K562 (cell line): Measurements from ENCODE around the gene HTT-AS. TPM values are rescaled to one million over a fixed set of nuclear protein-coding genes. Genes with fewer than 3 reads are reported as not detected.

Experiments
- ATAC-seq: fragments of 200-7000 bp; cut with Tn5 transposase; 3 replicates; pipeline ENCODE4 v1.9.1; 2020; ENCODE audit warnings: moderate library complexity
- BruUV-seq: library from RNA; stranded (reverse); fragments of 400-500 nt; replicated peaks from 2 replicates; lab custom pipeline; 2021; lab: Mats Ljungman, UMichigan
- CTCF ChIA-PET: fragments of 300-600 bp; formaldehyde crosslinking; extraction: SDS; loops from one replicate; lab custom pipeline; 2021; ENCODE audit warnings: low intra/inter-chr PET ratio; lab: Yijun Ruan, JAX
- POLR2A ChIA-PET: fragments of 300-600, 350-650 bp; sonication (Branson Sonifier 250); formaldehyde crosslinking; extraction: SDS; loops from one replicate; lab custom pipeline; 2021; ENCODE audit warnings: antibody characterized with exemption, inconsistent platforms; lab: Yijun Ruan, JAX
- DNase-seq, 4 experiments: peaks; one replicate each; pipeline versions ENCODE4 v3.0.0 to v3.0.0-alpha.2; 2011 to 2018; ENCODE audit warnings: low spot score in 3 of 4, mixed read lengths in 3 of 4; ENCODE audit errors: extremely low read depth in 1 of 4
- FAIRE-seq: peaks from 2 replicates; lab custom pipeline; 2011; peaks lifted over from hg19 to GRCh38; lab: Jason Lieb, UNC
- H2AFZ ChIP-seq: 2 replicates; pipeline ENCODE4 v1.6.0; 2011; ENCODE audit warnings: low read depth, low read length, control low read depth, inconsistent platforms
- H3K27ac ChIP-seq: fragments of 200-600 bp; 3 replicates; pipeline ENCODE4 v1.8.0; 2011; ENCODE audit warnings: low read depth, mild to moderate bottlenecking, control low read depth, inconsistent platforms, low read length, moderate library complexity, mixed read lengths; ENCODE audit errors: extremely low read depth
- H3K27me3 ChIP-seq, 2 experiments: fragments of 300-600 bp in 1 of 2; 2 replicates in 1 of 2; 3 replicates in 1 of 2; pipeline versions ENCODE4 v1.6.0 to v1.8.0; 2011; ENCODE audit warnings: inconsistent platforms in 2 of 2, low read length in 2 of 2, mild to moderate bottlenecking in 1 of 2, mixed read lengths in 1 of 2, moderate library complexity in 1 of 2; ENCODE audit not compliant: control insufficient read depth in 2 of 2, insufficient read depth in 2 of 2
- H3K36me3 ChIP-seq: fragments of 300-600 bp; 3 replicates; pipeline ENCODE4 v1.8.0; 2011; ENCODE audit warnings: mild to moderate bottlenecking, low read length, inconsistent platforms; ENCODE audit not compliant: control insufficient read depth, insufficient read depth
- H3K4me1 ChIP-seq, 2 experiments: fragments of 200-600 bp in 1 of 2; replicated peaks in 1 of 2; 2 replicates in 1 of 2; 3 replicates in 1 of 2; pipeline versions ENCODE4 v1.5.1 to v1.8.0; 2011; ENCODE audit warnings: inconsistent platforms in 2 of 2, low read length in 2 of 2, mild to moderate bottlenecking in 1 of 2, mixed read lengths in 1 of 2, moderate library complexity in 1 of 2; ENCODE audit not compliant: control insufficient read depth in 2 of 2, insufficient read depth in 2 of 2
- H3K4me2 ChIP-seq: 2 replicates; pipeline ENCODE4 v1.6.1; 2011; ENCODE audit warnings: low read length, control low read depth, inconsistent platforms, mixed read lengths; ENCODE audit not compliant: insufficient read depth
- H3K4me3 ChIP-seq: fragments of 200-600 bp; sonication (generic), shearing (Covaris generic); 2 replicates; pipeline ENCODE4 v1.5.1; 2016; ENCODE audit warnings: control low read depth, inconsistent platforms
- H3K79me2 ChIP-seq: fragments of 200-600 bp; 3 replicates; pipeline ENCODE4 v1.8.0; 2011; ENCODE audit warnings: low read length, inconsistent platforms; ENCODE audit not compliant: control insufficient read depth, insufficient read depth
- H3K9ac ChIP-seq, 2 experiments: 2 replicates each; pipeline versions ENCODE4 v1.6.0 to v1.6.1; 2011; ENCODE audit warnings: low read depth in 2 of 2, low read length in 2 of 2, control low read depth in 1 of 2, inconsistent platforms in 1 of 2, mild to moderate bottlenecking in 1 of 2, mixed read lengths in 1 of 2; ENCODE audit not compliant: insufficient read depth in 1 of 2
- H3K9me1 ChIP-seq: one replicate; pipeline ENCODE4 v1.6.0; 2011; ENCODE audit warnings: inconsistent platforms, mild to moderate bottlenecking, low read length, moderate library complexity; ENCODE audit not compliant: control insufficient read depth, insufficient read depth
- H3K9me3 ChIP-seq: replicated peaks from 2 replicates; pipeline ENCODE4 v1.5.1; 2011; ENCODE audit warnings: low read depth, low read length, inconsistent platforms; ENCODE audit not compliant: control insufficient read depth, insufficient read depth
- H4K20me1 ChIP-seq: replicated peaks from 2 replicates; pipeline ENCODE4 v1.6.1; 2011; ENCODE audit warnings: low read length, inconsistent platforms, mixed read lengths; ENCODE audit not compliant: control insufficient read depth, insufficient read depth
- BCL6 ChIP-seq: fragments of 250-450 bp; sonication (Bioruptor Pico); IDR thresholded peaks from 2 replicates; pipeline ENCODE4 v1.4.0; 2020
- BRF2 ChIP-seq: IDR thresholded peaks from 3 replicates; pipeline ENCODE4 v1.6.1; 2011; ENCODE audit warnings: borderline replicate concordance, mild to moderate bottlenecking; ENCODE audit not compliant: insufficient read length, insufficient read depth
- CCAR2 ChIP-seq: fragments of 200-400 bp; formaldehyde crosslinking; IDR thresholded peaks from 2 replicates; pipeline ENCODE4 v1.6.1; 2017; ENCODE audit warnings: mild to moderate bottlenecking, low read depth, low read length
- CHAMP1 ChIP-seq: fragments of 450-650 bp; IDR thresholded peaks from 2 replicates; pipeline ENCODE4 v1.6.1; 2016; ENCODE audit warnings: mild to moderate bottlenecking
- CREM ChIP-seq: IDR thresholded peaks from 2 replicates; pipeline ENCODE4 v1.6.1; 2014; ENCODE audit warnings: antibody characterized with exemption, low read depth
- GATAD2B ChIP-seq: fragments of 450-650 bp; IDR thresholded peaks from 2 replicates; pipeline ENCODE4 v1.6.1; 2017; ENCODE audit warnings: mild to moderate bottlenecking, borderline replicate concordance
- GTF2F1 ChIP-seq: IDR thresholded peaks from 2 replicates; pipeline ENCODE4 v1.6.1; 2011; ENCODE audit warnings: low read depth, low read length, improper control_type of control experiment
- KDM5B ChIP-seq: fragments of 200-600 bp; sonication (generic); IDR thresholded peaks from 2 replicates; pipeline ENCODE4 v1.6.1; 2012; ENCODE audit warnings: low read depth, mild to moderate bottlenecking, moderate library complexity, low read length, control low read depth, inconsistent platforms; ENCODE audit not compliant: insufficient replicate concordance
- PTTG1 ChIP-seq: fragments of 450-650 bp; IDR thresholded peaks from 2 replicates; pipeline ENCODE4 v1.6.1; 2016; ENCODE audit warnings: low read depth, mild to moderate bottlenecking, missing genetic modification characterization, missing compliant biosample characterization
- SMARCC2 ChIP-seq: fragments of 450-650 bp; IDR thresholded peaks from 2 replicates; pipeline ENCODE4 v1.6.1; 2017; ENCODE audit warnings: antibody characterized with exemption, moderate library complexity, mild to moderate bottlenecking, low read depth
- TEAD1 ChIP-seq, 2 experiments: fragments of 450-650 bp in 1 of 2; sonication (generic) in 1 of 2; formaldehyde crosslinking; IDR thresholded peaks; 2 replicates each; pipeline versions ENCODE4 v1.4.0 to v1.8.0; 2020 to 2022; ENCODE audit warnings: mild to moderate bottlenecking in 2 of 2, missing genetic modification reagents in 1 of 2
- ZMIZ1 ChIP-seq, 2 experiments: fragments of 150-350 bp in 1 of 2; IDR thresholded peaks; 2 replicates each; pipeline ENCODE4 v1.6.1; 2012 to 2016; ENCODE audit warnings: low read depth in 2 of 2, low read length in 2 of 2, mild to moderate bottlenecking in 1 of 2, moderate library complexity in 1 of 2
- ZNF175 ChIP-seq: fragments of 200-800 bp; sonication (Bioruptor generic); IDR thresholded peaks from 2 replicates; pipeline ENCODE4 v1.6.1; 2016; ENCODE audit warnings: low read depth, mild to moderate bottlenecking, missing genetic modification characterization, missing compliant biosample characterization
- ZNF384 ChIP-seq: IDR thresholded peaks from 2 replicates; pipeline ENCODE4 v1.6.1; 2012; ENCODE audit warnings: low read depth, low read length, improper control_type of control experiment
- WGBS: fragments of 100-300 bp; shearing (Covaris generic); methylation state at CpG from one replicate; pipeline ENCODE4 v1.1.6; 2016; ENCODE audit warnings: low coverage, mixed read lengths; ENCODE audit not compliant: insufficient coverage; ENCODE audit errors: missing lambda C conversion rate; 5-methylcytosine and 5-hydroxymethylcytosine counted together
- in situ Hi-C: fragments of 300-500 bp; cut with MboI; formaldehyde crosslinking; loops from 4 replicates; pipeline ENCODE4 v1.15.0; 2018; ENCODE audit warnings: inconsistent platforms, mixed read lengths
- intact Hi-C: fragments of 100-400 bp; cut with micrococcal nuclease; formaldehyde crosslinking; loops from 2 replicates; pipeline ENCODE4 v1.14.2; 2022
- polyA plus RNA-seq, 8 experiments: library from polyadenylated mRNA; depleted of rRNA in 4 of 8; stranded (reverse) in 5 of 8; unstranded in 3 of 8; fragments of >200 nt; fragmentation: Nextera tagmentation in 2 of 8; fragmentation: Illumina TruSeq in 1 of 8; extraction: Ambion mirVana in 2 of 8; extraction: Trizol in 1 of 8; gene quantifications; 2 replicates each; pipeline versions ENCODE4 v1.2.1 to v1.2.3, GENCODE V29; 2011 to 2014; ENCODE audit warnings: inconsistent platforms in 1 of 8, missing spikeins in 1 of 8
- total RNA-seq, 7 experiments: library from RNA; depleted of rRNA in 6 of 7; stranded (reverse); fragments of >200 nt in 6 of 7; fragmentation: Illumina TruSeq in 2 of 7; extraction: Trizol in 2 of 7; gene quantifications; 2 replicates each; pipeline versions ENCODE4 v1.2.1 to v1.2.3, GENCODE V29; 2011 to 2021; ENCODE audit warnings: low replicate concordance in 1 of 7

Gene HTT-AS
- total and polyA plus RNA-seq, 9 of the 15 experiments (the other 6 are each of a cell fraction or from before 2014, with no cell fraction given): not detected

GRCh38 chr4:3107271-3107670, 32.9 kb upstream of the HTT-AS start:
- H3K27ac ChIP-seq: no peak overlapping the region
- H3K27me3 ChIP-seq: no peaks in the 10 kb centered on the region
- no peak overlapping the region for H3K4me2 ChIP-seq
- no peaks in the 10 kb centered on the region for H3K9me1 ChIP-seq
- no peak for FAIRE-seq
- no peaks in the 10 kb centered on the region for H3K79me2 ChIP-seq
- intact Hi-C loops (loop anchor here (10.0 kb wide), 1 partner anchor 218 kb away; no protein-coding TSS in a partner anchor), in situ Hi-C loops (loop anchor here (5.0 kb wide), 1 partner anchor 335 kb away; the partner anchor contains the start of gene HGFAC)
- ATAC-seq: no peak
- ChIA-PET CTCF (interaction anchor here (0.7 to 2.4 kb wide), 4 partner anchors 29 to 373 kb away, joined by 3 to 13 read pairs (median 6); no protein-coding TSS in a partner anchor), POLR2A (interaction anchor here (1.0 kb wide), 1 partner anchor 336 kb away, joined by 4 read pairs; no protein-coding TSS in a partner anchor)
- BruUV-seq: no TSS peak
- H3K9me3 ChIP-seq: no peaks in the 10 kb centered on the region
- no peaks in the 10 kb centered on the region; a peak in 1 of 5 replicates for H3K4me1 ChIP-seq
- H3K4me3 ChIP-seq: no peak overlapping the region
- 93% methylated on average over 5 of the region's 5 CpGs for WGBS
- DNase-seq: no peak
- H3K36me3 ChIP-seq: peaks cover 49% of the 10 kb centered on the region
- no peak overlapping the region for H3K9ac ChIP-seq
- H2AFZ ChIP-seq: no peak overlapping the region
- H4K20me1 ChIP-seq: no peaks in the 10 kb centered on the region
- TF ChIP-seq TEAD1 (CRISPR knock-in tag; IDR thresholded peaks at IDR 0.05): no peak
- TF ChIP-seq CCAR2: no peak
- TF ChIP-seq GTF2F1: no peak
- no peak for TF ChIP-seq ZNF384
- no peak for TF ChIP-seq ZMIZ1 (IDR thresholded peaks at IDR 0.05; ENCODE audit: low read depth in 2 of 2, low read length in 2 of 2)
- no peak for TF ChIP-seq BCL6 (CRISPR knock-in tag)
- TF ChIP-seq CREM: no peak
- TF ChIP-seq SMARCC2: no peak
- TF ChIP-seq ZNF175 (CRISPR knock-in tag): no peak
- no peak for TF ChIP-seq GATAD2B
- TF ChIP-seq KDM5B: no peak
- no peak for TF ChIP-seq CHAMP1
- TF ChIP-seq BRF2: no peak
- TF ChIP-seq PTTG1 (tag): no peak
